Sigmoid colon (tissue), 4 donors: ENCODE data around the gene GOLGA5.

ENCODE experiments used
- CTCF ChIP-seq, 4 experiments: fragments of 450-650 bp in 3 of 4; fragments of 200-600 bp in 1 of 4; IDR thresholded peaks; one replicate each; pipeline ENCODE4 v1.5.1; 2016 to 2019; ENCODE audit warnings: antibody characterized with exemption in 4 of 4, mild to moderate bottlenecking in 3 of 4, moderate library complexity in 2 of 4
- POLR2A ChIP-seq, 2 donors: fragments of 450-650 bp; IDR thresholded peaks; one replicate each; pipeline ENCODE4 v1.6.1; 2016; ENCODE audit warnings: antibody characterized with exemption in 2 of 2, mild to moderate bottlenecking in 2 of 2, moderate library complexity in 2 of 2
- POLR2AphosphoS5 ChIP-seq, 4 donors: sonication (generic); formaldehyde crosslinking; IDR thresholded peaks; one replicate each; pipeline ENCODE4 v1.6.1; 2017; ENCODE audit warnings: antibody characterized with exemption in 4 of 4

- TF ChIP-seq POLR2A (IDR thresholded peaks at IDR 0.05), result no peak
- TF ChIP-seq POLR2AphosphoS5 (IDR thresholded peaks at IDR 0.05), result no peak
- no peak for TF ChIP-seq CTCF (IDR thresholded peaks at IDR 0.05)
These were observed 4.5 kb upstream of the GOLGA5 start for GRCh38 chr14:92789457-92790089.
